Vagina (tissue), 2 donors: ENCODE results near the gene DENND1A. TPM values are rescaled to one million over a fixed set of nuclear protein-coding genes. Genes with fewer than 3 reads are reported as not detected.

Experiments used
- DNase-seq, 2 donors: peaks; one replicate each; pipeline ENCODE4 v3.0.0-alpha.2; 2017; ENCODE audit errors: extremely low spot score in 2 of 2
- H3K27ac ChIP-seq: fragments of 200-600 bp; sonication (generic); one replicate; pipeline ENCODE4 v1.5.1; 2019
- H3K27me3 ChIP-seq: fragments of 200-600 bp; sonication (generic); one replicate; pipeline ENCODE4 v1.5.1; 2019
- H3K36me3 ChIP-seq, 2 donors: fragments of 200-600 bp; sonication (generic); one replicate each; pipeline ENCODE4 v1.5.1; 2017 to 2019
- H3K4me1 ChIP-seq: fragments of 200-600 bp; sonication (generic); one replicate; pipeline ENCODE4 v1.5.1; 2019
- H3K4me3 ChIP-seq, 2 donors: fragments of 200-600 bp; sonication (generic); 1 replicate in 1 of 2; 2 replicates in 1 of 2; pipeline ENCODE4 v1.5.1; 2016 to 2019
- H3K9me3 ChIP-seq: fragments of 200-600 bp; sonication (generic); one replicate; pipeline ENCODE4 v1.5.1; 2019
- POLR2A ChIP-seq, 2 donors: fragments of 450-650 bp; IDR thresholded peaks; one replicate each; pipeline ENCODE4 v1.6.1; 2017; ENCODE audit warnings: antibody characterized with exemption in 2 of 2, mild to moderate bottlenecking in 2 of 2, moderate library complexity in 2 of 2
- POLR2AphosphoS5 ChIP-seq, 2 donors: sonication (generic); formaldehyde crosslinking; IDR thresholded peaks; one replicate each; pipeline ENCODE4 v1.9.0; 2017; ENCODE audit warnings: antibody characterized with exemption in 2 of 2, mild to moderate bottlenecking in 2 of 2, low read depth in 1 of 2; ENCODE audit not compliant: insufficient read depth in 1 of 2
- intact Hi-C: fragments of 100-400 bp; cut with DNase I; formaldehyde crosslinking; loops from one replicate; pipeline ENCODE4 v1.15.1; 2023
- total RNA-seq: library from RNA; depleted of rRNA; stranded (reverse); fragments of >200 nt; gene quantifications from one replicate; pipeline ENCODE4 v1.2.3, GENCODE V29; 2016
- TF ChIP-seq, protein P1 (sequence below), 3 experiments: fragments of 450-650 bp in 2 of 3; fragments of 200-600 bp in 1 of 3; sonication (generic) in 1 of 3; IDR thresholded peaks; one replicate each; pipeline ENCODE4 v1.5.1; 2017 to 2019; ENCODE audit warnings: antibody characterized with exemption in 3 of 3, mild to moderate bottlenecking in 2 of 3, moderate library complexity in 2 of 3

Gene DENND1A
- total RNA-seq, 1 donor from 2014 or later, result 20.4 TPM

GRCh38 chr9:123691765-123692303, 238.1 kb downstream of the DENND1A start:
- intact Hi-C loops, result no loop called here
- H3K4me1 ChIP-seq, result peaks cover 4% of the 10 kb centered on the region

DNA sequence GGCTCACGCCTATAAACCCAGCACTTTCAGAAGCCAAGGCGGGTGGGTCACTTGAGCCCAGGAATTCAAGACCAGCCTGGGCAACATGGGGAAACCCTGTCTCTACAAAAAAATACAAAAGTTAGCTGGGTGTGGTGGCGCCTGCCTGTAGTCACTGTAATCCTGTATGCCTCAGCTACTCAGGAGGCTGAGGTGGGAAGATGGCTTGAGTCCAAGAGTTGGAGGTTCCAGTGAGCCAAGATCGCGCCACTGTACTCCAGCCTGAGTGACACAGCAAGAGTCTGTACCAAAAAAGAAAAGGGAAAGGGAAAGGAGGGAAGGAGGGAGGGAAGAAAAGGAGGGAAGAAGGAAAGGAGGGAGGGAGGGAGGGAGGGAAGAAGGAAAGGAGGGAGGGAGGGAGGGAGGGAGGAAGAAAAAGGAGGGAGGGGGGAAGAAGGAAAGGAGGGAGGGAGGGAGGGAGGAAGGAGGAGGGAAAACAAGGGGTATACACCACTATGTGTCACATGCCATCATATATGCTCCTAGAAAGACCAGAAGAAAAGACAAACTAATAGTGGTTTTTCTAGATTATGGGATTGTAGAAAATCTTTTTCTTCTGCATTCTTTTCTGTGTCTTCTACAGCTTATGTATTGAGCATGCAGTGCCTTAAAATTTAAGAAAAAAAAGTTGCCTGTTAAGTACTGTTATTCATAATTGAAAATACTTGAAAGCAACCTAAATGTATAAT, 240.1 kb downstream of the DENND1A start:
- H3K27me3 ChIP-seq, result no peaks in the 10 kb centered on the region
- no peak for TF ChIP-seq POLR2AphosphoS5 (IDR thresholded peaks at IDR 0.05; ENCODE audit: insufficient read depth in 1 of 2, low read depth in 1 of 2)
- TF ChIP-seq POLR2A (IDR thresholded peaks at IDR 0.05), result no peak
- TF ChIP-seq, protein P1, sequence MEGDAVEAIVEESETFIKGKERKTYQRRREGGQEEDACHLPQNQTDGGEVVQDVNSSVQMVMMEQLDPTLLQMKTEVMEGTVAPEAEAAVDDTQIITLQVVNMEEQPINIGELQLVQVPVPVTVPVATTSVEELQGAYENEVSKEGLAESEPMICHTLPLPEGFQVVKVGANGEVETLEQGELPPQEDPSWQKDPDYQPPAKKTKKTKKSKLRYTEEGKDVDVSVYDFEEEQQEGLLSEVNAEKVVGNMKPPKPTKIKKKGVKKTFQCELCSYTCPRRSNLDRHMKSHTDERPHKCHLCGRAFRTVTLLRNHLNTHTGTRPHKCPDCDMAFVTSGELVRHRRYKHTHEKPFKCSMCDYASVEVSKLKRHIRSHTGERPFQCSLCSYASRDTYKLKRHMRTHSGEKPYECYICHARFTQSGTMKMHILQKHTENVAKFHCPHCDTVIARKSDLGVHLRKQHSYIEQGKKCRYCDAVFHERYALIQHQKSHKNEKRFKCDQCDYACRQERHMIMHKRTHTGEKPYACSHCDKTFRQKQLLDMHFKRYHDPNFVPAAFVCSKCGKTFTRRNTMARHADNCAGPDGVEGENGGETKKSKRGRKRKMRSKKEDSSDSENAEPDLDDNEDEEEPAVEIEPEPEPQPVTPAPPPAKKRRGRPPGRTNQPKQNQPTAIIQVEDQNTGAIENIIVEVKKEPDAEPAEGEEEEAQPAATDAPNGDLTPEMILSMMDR (IDR thresholded peaks at IDR 0.05), result no peak
- H3K9me3 ChIP-seq, result no peaks in the 10 kb centered on the region
- H3K4me3 ChIP-seq, result no peak overlapping the region
- no peaks in the 10 kb centered on the region for H3K36me3 ChIP-seq
- H3K27ac ChIP-seq, result no peak overlapping the region
- intact Hi-C loops, result no loop called here
- peaks cover 9% of the 10 kb centered on the region for H3K4me1 ChIP-seq
- DNase-seq, result no peak

More at GRCh38 chr9:123691765-123692303, 238.1 kb downstream of the DENND1A start:
- H3K4me3 ChIP-seq, result no peak overlapping the region
- TF ChIP-seq, protein P1 (IDR thresholded peaks at IDR 0.05), result no peak
- TF ChIP-seq POLR2A (IDR thresholded peaks at IDR 0.05), result no peak
- TF ChIP-seq POLR2AphosphoS5 (IDR thresholded peaks at IDR 0.05; ENCODE audit: insufficient read depth in 1 of 2, low read depth in 1 of 2), result no peak
- no peak for DNase-seq
- no peak overlapping the region for H3K27ac ChIP-seq
- H3K9me3 ChIP-seq, result no peaks in the 10 kb centered on the region
- H3K27me3 ChIP-seq, result no peaks in the 10 kb centered on the region
- H3K36me3 ChIP-seq, result no peaks in the 10 kb centered on the region

- no peak overlapping the region for H3K4me3 ChIP-seq
- H3K27ac ChIP-seq, result no peak overlapping the region
- TF ChIP-seq, protein P1 (IDR thresholded peaks at IDR 0.05), result no peak
- TF ChIP-seq POLR2A (IDR thresholded peaks at IDR 0.05), result no peak
- peak in 1 of 2 donors; percentile 61 for TF ChIP-seq POLR2AphosphoS5 (IDR thresholded peaks at IDR 0.05; ENCODE audit: insufficient read depth in 1 of 2, low read depth in 1 of 2)
- no peaks in the 10 kb centered on the region for H3K27me3 ChIP-seq
- intact Hi-C loops, result no loop called here
- no peaks in the 10 kb centered on the region for H3K9me3 ChIP-seq
- peaks cover 9% of the 10 kb centered on the region for H3K4me1 ChIP-seq
- no peaks in the 10 kb centered on the region for H3K36me3 ChIP-seq
- no peak for DNase-seq
These were observed 242.6 kb downstream of the DENND1A start for GRCh38 chr9:123687246-123687751.

DNA sequence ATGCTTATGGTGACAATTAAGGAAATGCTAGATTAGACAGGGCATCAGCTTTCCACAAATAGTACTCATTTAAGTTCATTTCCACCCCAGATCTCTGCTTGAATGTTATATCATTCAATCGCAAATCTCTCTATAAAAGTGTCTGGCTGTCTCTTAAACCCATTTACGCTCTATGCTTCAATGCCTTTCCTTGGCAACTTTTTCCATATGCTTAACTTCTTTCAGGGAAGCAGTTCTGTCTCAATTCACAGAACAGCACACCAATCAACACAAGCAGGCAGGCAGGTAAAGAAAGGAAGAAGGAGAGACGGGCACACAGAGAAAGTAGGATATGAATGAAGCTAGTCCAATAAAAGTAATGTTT, 243.1 kb downstream of the DENND1A start:
- intact Hi-C loops, result no loop called here
- Histone ChIP-seq H3K27ac (no peak overlapping the region), H3K36me3 (no peaks in the 10 kb centered on the region), H3K4me3 (no peak overlapping the region), H3K4me1 (peaks cover 9% of the 10 kb centered on the region), H3K9me3 (no peaks in the 10 kb centered on the region), H3K27me3 (no peaks in the 10 kb centered on the region)
- no peak for DNase-seq
- no peak for TF ChIP-seq POLR2AphosphoS5 (IDR thresholded peaks at IDR 0.05; ENCODE audit: insufficient read depth in 1 of 2, low read depth in 1 of 2)
- TF ChIP-seq, protein P1 (IDR thresholded peaks at IDR 0.05), result no peak
